Renal cortex interstitium (tissue), 11 donors: ENCODE results near the gene SFXN2. TPM values are rescaled to one million over a fixed set of nuclear protein-coding genes. Genes with fewer than 3 reads are reported as not detected.
"Not testable (repeated sequence)": the region's sequence is repeated elsewhere in the genome, so short reads cannot be mapped to it uniquely, and the experiment has no call there.

Experiments
- DNase-seq, 11 donors: peaks; one replicate each; pipeline ENCODE4 v3.0.0-alpha.2; 2013; ENCODE audit warnings: low read depth in 9 of 11, low spot score in 4 of 11; ENCODE audit errors: extremely low read depth in 1 of 11
- polyA plus RNA-seq, 3 donors: library from polyadenylated mRNA; unstranded; fragments of 120-200 nt; gene quantifications; one replicate each; pipeline ENCODE4 v1.2.1, GENCODE V29; 2013; ENCODE audit not compliant: insufficient read length in 3 of 3

Gene SFXN2
- polyA plus RNA-seq, 3 donors, result 52.6 to 61.8 (median 58.4) TPM

- DNase-seq, result no peak
Measured at GRCh38 chr10:102712843-102713538, 1.4 kb upstream of the SFXN2 start.

- no peak for DNase-seq
Measured at GRCh38 chr10:102713539-102713813, 960 bp upstream of the SFXN2 start.

GRCh38 chr10:102713814-102714620 is 419 bp upstream of the SFXN2 start, which contains the start of gene ARL3:
Gene ARL3, minus strand, starts transcription at chr10:102714397. Its CDS starts 122 bp downstream, at chr10:102714275.
- peak; percentile 92 to 99 (median 97) for DNase-seq

GRCh38 chr10:102715880-102716279 is 1.4 kb downstream of the SFXN2 start:
- no peak for DNase-seq

- DNase-seq, result not testable (repeated sequence)
Measured at GRCh38 chr10:102716900-102717565, 2.6 kb downstream of the SFXN2 start.

- peak in 9 of 11 donors; percentile 37 to 76 (median 58) for DNase-seq
Measured at GRCh38 chr10:102718220-102718619, 3.8 kb downstream of the SFXN2 start.

GRCh38 chr10:102720337-102720736 is 5.9 kb downstream of the SFXN2 start:
- DNase-seq, result no peak

- DNase-seq, result no peak
Measured at GRCh38 chr10:102720775-102721301, 6.4 kb downstream of the SFXN2 start.

GRCh38 chr10:102721954-102722353 is 7.5 kb downstream of the SFXN2 start:
- DNase-seq, result no peak

- no peak for DNase-seq
Measured at GRCh38 chr10:102723989-102724388, 9.6 kb downstream of the SFXN2 start.

- no peak for DNase-seq
Measured at GRCh38 chr10:102726274-102726673, 11.8 kb downstream of the SFXN2 start.

- no peak for DNase-seq
Measured at GRCh38 chr10:102727037-102727818, 12.8 kb downstream of the SFXN2 start.

- peak in 4 of 11 donors; percentile 56 to 74 (median 68) for DNase-seq
Measured at GRCh38 chr10:102729029-102730026, 14.9 kb downstream of the SFXN2 start.

- no peak for DNase-seq
Measured at GRCh38 chr10:102731222-102731800, 16.9 kb downstream of the SFXN2 start.

- no peak for DNase-seq
Measured at GRCh38 chr10:102732661-102733060, 18.2 kb downstream of the SFXN2 start.

GRCh38 chr10:102735065-102735562 is 20.7 kb downstream of the SFXN2 start:
- DNase-seq, result no peak

GRCh38 chr10:102738692-102739121 is 24.3 kb downstream of the SFXN2 start:
- no peak for DNase-seq
